ENCODE data around the gene SLC25A12.

DNA sequence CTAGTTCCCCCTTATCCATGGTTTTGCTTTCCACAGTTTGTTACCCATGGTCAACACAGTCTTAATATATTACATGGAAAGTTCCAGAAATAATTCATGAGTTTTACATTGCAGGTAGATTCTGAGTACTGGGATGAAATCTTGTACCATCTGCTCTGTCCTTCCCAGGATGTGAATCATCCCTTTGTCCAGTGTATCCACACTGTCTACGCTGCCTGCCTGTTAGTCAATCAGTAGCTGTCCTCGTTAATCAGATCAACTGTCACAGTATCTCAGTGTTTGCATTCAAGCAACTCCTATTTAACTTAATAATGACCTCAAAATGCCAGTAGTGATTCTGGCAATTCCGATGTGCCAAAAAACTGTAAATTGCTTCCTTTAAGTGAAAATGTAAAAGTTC, 130.4 kb downstream of the SLC25A12 start:
- TF ChIP-seq, protein P1, sequence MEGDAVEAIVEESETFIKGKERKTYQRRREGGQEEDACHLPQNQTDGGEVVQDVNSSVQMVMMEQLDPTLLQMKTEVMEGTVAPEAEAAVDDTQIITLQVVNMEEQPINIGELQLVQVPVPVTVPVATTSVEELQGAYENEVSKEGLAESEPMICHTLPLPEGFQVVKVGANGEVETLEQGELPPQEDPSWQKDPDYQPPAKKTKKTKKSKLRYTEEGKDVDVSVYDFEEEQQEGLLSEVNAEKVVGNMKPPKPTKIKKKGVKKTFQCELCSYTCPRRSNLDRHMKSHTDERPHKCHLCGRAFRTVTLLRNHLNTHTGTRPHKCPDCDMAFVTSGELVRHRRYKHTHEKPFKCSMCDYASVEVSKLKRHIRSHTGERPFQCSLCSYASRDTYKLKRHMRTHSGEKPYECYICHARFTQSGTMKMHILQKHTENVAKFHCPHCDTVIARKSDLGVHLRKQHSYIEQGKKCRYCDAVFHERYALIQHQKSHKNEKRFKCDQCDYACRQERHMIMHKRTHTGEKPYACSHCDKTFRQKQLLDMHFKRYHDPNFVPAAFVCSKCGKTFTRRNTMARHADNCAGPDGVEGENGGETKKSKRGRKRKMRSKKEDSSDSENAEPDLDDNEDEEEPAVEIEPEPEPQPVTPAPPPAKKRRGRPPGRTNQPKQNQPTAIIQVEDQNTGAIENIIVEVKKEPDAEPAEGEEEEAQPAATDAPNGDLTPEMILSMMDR (IDR thresholded peaks at IDR 0.05), result no peak
- no peak for TF ChIP-seq POLR2A (IDR thresholded peaks at IDR 0.05)

All from ovary (tissue), 3 donors.